Activated CD4-positive, alpha-beta T cell treated with anti-CD3 and anti-CD28 coated beads for 4 hours (primary cell): ENCODE data around the gene ARHGEF40.

Experiments used
- DNase-seq, 2 donors: peaks; one replicate each; pipeline ENCODE4 v3.0.0-alpha.2; 2020

Gene ARHGEF40

GRCh38 chr14:21070083-21070609, at the start of gene ARHGEF40:
Gene ARHGEF40, plus strand, starts transcription at chr14:21070304. Its CDS starts 93 bp downstream, at chr14:21070397.
- no peak for DNase-seq

- no peak for DNase-seq
Measured at GRCh38 chr14:21020977-21021545, 49.0 kb upstream of the ARHGEF40 start.

- no peak for DNase-seq
Measured at GRCh38 chr14:21022686-21023085, 47.4 kb upstream of the ARHGEF40 start.

- DNase-seq: no peak
Measured at GRCh38 chr14:21023174-21023573, 46.9 kb upstream of the ARHGEF40 start.

GRCh38 chr14:21023817-21024584, 46.1 kb upstream of the ARHGEF40 start:
- peak in 1 of 2 donors; percentile 13 for DNase-seq

GRCh38 chr14:21024585-21025370, 45.3 kb upstream of the ARHGEF40 start, which contains the start of gene NDRG2:
Gene NDRG2, minus strand, starts transcription at chr14:21025061. Its CDS starts 1,746 bp downstream, at chr14:21023315.
- DNase-seq: peak; percentile 73 to 79

- peak in 1 of 2 donors; percentile 15 for DNase-seq
Measured at GRCh38 chr14:21025371-21026273, 44.5 kb upstream of the ARHGEF40 start.

GRCh38 chr14:21026274-21026987, 43.7 kb upstream of the ARHGEF40 start:
- DNase-seq: no peak

- no peak for DNase-seq
Measured at GRCh38 chr14:21026988-21027315, 43.2 kb upstream of the ARHGEF40 start.

GRCh38 chr14:21029917-21030316, 40.2 kb upstream of the ARHGEF40 start, which contains the start of gene TPPP2:
Gene TPPP2, plus strand, starts transcription at chr14:21030217. Its CDS starts 365 bp downstream, at chr14:21030582.
- DNase-seq: no peak

GRCh38 chr14:21030531-21030930, 39.6 kb upstream of the ARHGEF40 start:
- DNase-seq: no peak

GRCh38 chr14:21032326-21033132, 37.6 kb upstream of the ARHGEF40 start:
- DNase-seq: no peak

GRCh38 chr14:21033133-21033698, 36.9 kb upstream of the ARHGEF40 start:
- no peak for DNase-seq

- no peak for DNase-seq
Measured at GRCh38 chr14:21034707-21035106, 35.4 kb upstream of the ARHGEF40 start, which contains the start of gene RNASE13. Gene RNASE13, minus strand, starts transcription at chr14:21034807. Its CDS starts 519 bp downstream, at chr14:21034288.

GRCh38 chr14:21036751-21037150, 33.4 kb upstream of the ARHGEF40 start:
- DNase-seq: no peak

- no peak for DNase-seq
Measured at GRCh38 chr14:21037156-21037555, 32.9 kb upstream of the ARHGEF40 start.

GRCh38 chr14:21038441-21039422, 31.4 kb upstream of the ARHGEF40 start:
- no peak for DNase-seq

- peak; percentile 14 to 16 for DNase-seq
Measured at GRCh38 chr14:21039585-21040369, 30.3 kb upstream of the ARHGEF40 start.
